ENCODE data around the gene ZC3HAV1L.

DNA sequence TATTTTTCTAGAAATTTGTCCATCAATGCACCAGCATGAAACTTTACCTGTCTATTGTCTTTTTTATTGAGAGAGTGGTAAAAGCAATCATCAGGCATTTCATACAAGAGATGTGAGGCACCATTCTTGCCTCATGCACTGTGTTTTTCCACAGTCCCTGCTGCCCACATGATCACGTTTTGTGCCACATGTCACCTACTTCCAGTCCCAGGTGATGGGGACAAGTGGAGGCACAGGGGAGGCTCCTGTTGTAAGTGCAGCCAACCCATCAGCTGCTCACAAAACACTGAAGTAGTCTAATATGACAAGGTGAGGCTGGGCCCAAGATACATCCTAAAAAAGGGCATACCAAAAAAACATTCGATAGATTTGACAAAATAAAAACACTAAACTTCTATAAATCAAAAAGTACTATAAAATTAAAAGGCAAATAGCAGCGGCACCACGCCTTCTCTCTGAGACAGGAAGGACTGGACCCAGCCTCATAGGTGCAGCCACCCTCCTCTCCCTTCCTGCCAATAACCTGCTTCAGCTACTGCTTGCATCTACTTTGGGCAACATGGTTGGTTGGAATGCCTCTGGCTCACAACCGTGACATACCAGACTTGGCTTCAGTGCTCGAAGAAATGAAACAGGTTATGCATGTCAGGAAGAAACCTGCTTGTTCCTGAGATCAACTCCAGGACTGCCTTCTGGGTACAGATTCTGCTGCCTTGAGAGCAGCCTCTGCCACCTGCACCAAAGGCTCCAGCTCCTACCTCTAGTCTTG, 2.3 kb downstream of the ZC3HAV1L start:
- TF ChIP-seq, protein P1, sequence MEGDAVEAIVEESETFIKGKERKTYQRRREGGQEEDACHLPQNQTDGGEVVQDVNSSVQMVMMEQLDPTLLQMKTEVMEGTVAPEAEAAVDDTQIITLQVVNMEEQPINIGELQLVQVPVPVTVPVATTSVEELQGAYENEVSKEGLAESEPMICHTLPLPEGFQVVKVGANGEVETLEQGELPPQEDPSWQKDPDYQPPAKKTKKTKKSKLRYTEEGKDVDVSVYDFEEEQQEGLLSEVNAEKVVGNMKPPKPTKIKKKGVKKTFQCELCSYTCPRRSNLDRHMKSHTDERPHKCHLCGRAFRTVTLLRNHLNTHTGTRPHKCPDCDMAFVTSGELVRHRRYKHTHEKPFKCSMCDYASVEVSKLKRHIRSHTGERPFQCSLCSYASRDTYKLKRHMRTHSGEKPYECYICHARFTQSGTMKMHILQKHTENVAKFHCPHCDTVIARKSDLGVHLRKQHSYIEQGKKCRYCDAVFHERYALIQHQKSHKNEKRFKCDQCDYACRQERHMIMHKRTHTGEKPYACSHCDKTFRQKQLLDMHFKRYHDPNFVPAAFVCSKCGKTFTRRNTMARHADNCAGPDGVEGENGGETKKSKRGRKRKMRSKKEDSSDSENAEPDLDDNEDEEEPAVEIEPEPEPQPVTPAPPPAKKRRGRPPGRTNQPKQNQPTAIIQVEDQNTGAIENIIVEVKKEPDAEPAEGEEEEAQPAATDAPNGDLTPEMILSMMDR (IDR thresholded peaks at IDR 0.05; ENCODE audit: insufficient read depth, low read depth, low read length) = no peak
- TF ChIP-seq EZH2 (IDR thresholded peaks at IDR 0.05; ENCODE audit: insufficient read depth, low read length) = no peak
